SK-N-SH treated with all-trans-retinoic acid at 6 μM for 48 hours (cell line): ENCODE measurements around the gene C3orf85.

Source experiments
- ATAC-seq: fragments of 200-7000 bp; cut with Tn5 transposase; 3 replicates; pipeline ENCODE4 v1.9.1; 2020; ENCODE audit warnings: mild to moderate bottlenecking, moderate library complexity
- ARNTL ChIP-seq: fragments of 450-650 bp; formaldehyde crosslinking; IDR thresholded peaks from 2 replicates; pipeline ENCODE4 v1.5.0; 2020; ENCODE audit warnings: low read depth, mild to moderate bottlenecking, moderate library complexity, borderline replicate concordance
- BACH2 ChIP-seq: fragments of 250-450 bp; sonication (Bioruptor Pico); IDR thresholded peaks from 2 replicates; pipeline ENCODE4 v1.9.0; 2021; ENCODE audit warnings: mild to moderate bottlenecking, borderline replicate concordance
- CREB5 ChIP-seq: fragments of 250-450 bp; sonication (Bioruptor Pico); IDR thresholded peaks from 2 replicates; pipeline ENCODE4 v1.5.1; 2020; ENCODE audit warnings: low read depth, mild to moderate bottlenecking, moderate library complexity
- CSDC2 ChIP-seq: fragments of 250-450 bp; sonication (Bioruptor Pico); IDR thresholded peaks from 2 replicates; pipeline ENCODE4 v1.5.0; 2020; ENCODE audit warnings: mild to moderate bottlenecking, moderate library complexity
- CSRNP3 ChIP-seq: fragments of 250-450 bp; sonication (Bioruptor Pico); IDR thresholded peaks from 2 replicates; pipeline ENCODE4 v1.5.1; 2021; ENCODE audit warnings: mild to moderate bottlenecking, moderate library complexity
- ESRRG ChIP-seq: fragments of 250-450 bp; sonication (Bioruptor Pico); IDR thresholded peaks from 2 replicates; pipeline ENCODE4 v1.6.1; 2021; ENCODE audit warnings: mild to moderate bottlenecking
- GLIS3 ChIP-seq: fragments of 250-450 bp; sonication (Bioruptor Pico); IDR thresholded peaks from 2 replicates; pipeline ENCODE4 v1.5.0; 2020; ENCODE audit warnings: mild to moderate bottlenecking, moderate library complexity
- ISL1 ChIP-seq: fragments of 250-450 bp; sonication (Bioruptor Pico); IDR thresholded peaks from 2 replicates; pipeline ENCODE4 v2.1.2; 2022; ENCODE audit warnings: mild to moderate bottlenecking, moderate library complexity
- OSR1 ChIP-seq: fragments of 250-450 bp; sonication (Bioruptor Pico); IDR thresholded peaks from 2 replicates; pipeline ENCODE4 v1.8.0; 2022; ENCODE audit warnings: moderate library complexity, mild to moderate bottlenecking, inconsistent platforms
- PATZ1 ChIP-seq: fragments of 250-450 bp; sonication (Bioruptor Pico); IDR thresholded peaks from 2 replicates; pipeline ENCODE4 v1.8.0; 2020; ENCODE audit warnings: mild to moderate bottlenecking, moderate library complexity, borderline replicate concordance
- POU6F1 ChIP-seq: fragments of 250-450 bp; sonication (Bioruptor Pico); IDR thresholded peaks from 2 replicates; pipeline ENCODE4 v1.8.0; 2021; ENCODE audit warnings: low read depth, mild to moderate bottlenecking, moderate library complexity, borderline replicate concordance
- PPARA ChIP-seq: fragments of 250-450 bp; sonication (Bioruptor Pico); IDR thresholded peaks from 2 replicates; pipeline ENCODE4 v1.5.0; 2020; ENCODE audit warnings: mild to moderate bottlenecking, borderline replicate concordance
- RARB ChIP-seq: fragments of 250-450 bp; sonication (Bioruptor Pico); IDR thresholded peaks from 2 replicates; pipeline ENCODE4 v1.8.0; 2021; ENCODE audit warnings: mild to moderate bottlenecking, moderate library complexity
- SNAI2 ChIP-seq: fragments of 250-450 bp; sonication (Bioruptor Pico); IDR thresholded peaks from 2 replicates; pipeline ENCODE4 v1.5.0; 2020; ENCODE audit warnings: mild to moderate bottlenecking, moderate library complexity
- TCF4 ChIP-seq: fragments of 250-450 bp; sonication (Bioruptor Pico); IDR thresholded peaks from 2 replicates; pipeline ENCODE4 v1.8.0; 2021; ENCODE audit warnings: mild to moderate bottlenecking, moderate library complexity, borderline replicate concordance
- TOX ChIP-seq: fragments of 250-450 bp; sonication (Bioruptor Pico); IDR thresholded peaks from 2 replicates; pipeline ENCODE4 v1.8.0; 2021; ENCODE audit warnings: mild to moderate bottlenecking, moderate library complexity, borderline replicate concordance
- TSHZ2 ChIP-seq: fragments of 250-450 bp; sonication (Bioruptor Pico); IDR thresholded peaks from 2 replicates; pipeline ENCODE4 v1.5.0; 2020; ENCODE audit warnings: mild to moderate bottlenecking, moderate library complexity
- ZC3H10 ChIP-seq: fragments of 250-450 bp; sonication (Bioruptor Pico); IDR thresholded peaks from 2 replicates; pipeline ENCODE4 v1.5.1; 2021; ENCODE audit warnings: mild to moderate bottlenecking, moderate library complexity
- ZFP3 ChIP-seq: fragments of 250-450 bp; sonication (Bioruptor Pico); IDR thresholded peaks from 2 replicates; pipeline ENCODE4 v1.5.0; 2020; ENCODE audit warnings: mild to moderate bottlenecking, moderate library complexity
- ZFP30 ChIP-seq: fragments of 450-650 bp; formaldehyde crosslinking; IDR thresholded peaks from 2 replicates; pipeline ENCODE4 v1.5.0; 2022; ENCODE audit warnings: mild to moderate bottlenecking, moderate library complexity
- ZNF565 ChIP-seq: fragments of 450-650 bp; formaldehyde crosslinking; conservative IDR thresholded peaks from 2 replicates; pipeline ENCODE4 v1.5.0; 2020; ENCODE audit warnings: low read depth, mild to moderate bottlenecking, moderate library complexity
- ZNF70 ChIP-seq: fragments of 450-650 bp; formaldehyde crosslinking; IDR thresholded peaks from 2 replicates; pipeline ENCODE4 v1.5.0; 2020; ENCODE audit warnings: mild to moderate bottlenecking, moderate library complexity
- ZNF8 ChIP-seq: fragments of 450-650 bp; formaldehyde crosslinking; IDR thresholded peaks from 2 replicates; pipeline ENCODE4 v1.5.0; 2020; ENCODE audit warnings: mild to moderate bottlenecking, moderate library complexity

The C3orf85 gene, protein sequence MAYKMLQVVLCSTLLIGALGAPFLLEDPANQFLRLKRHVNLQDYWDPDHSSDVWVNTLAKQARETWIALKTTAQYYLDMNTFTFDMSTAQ

DNA sequence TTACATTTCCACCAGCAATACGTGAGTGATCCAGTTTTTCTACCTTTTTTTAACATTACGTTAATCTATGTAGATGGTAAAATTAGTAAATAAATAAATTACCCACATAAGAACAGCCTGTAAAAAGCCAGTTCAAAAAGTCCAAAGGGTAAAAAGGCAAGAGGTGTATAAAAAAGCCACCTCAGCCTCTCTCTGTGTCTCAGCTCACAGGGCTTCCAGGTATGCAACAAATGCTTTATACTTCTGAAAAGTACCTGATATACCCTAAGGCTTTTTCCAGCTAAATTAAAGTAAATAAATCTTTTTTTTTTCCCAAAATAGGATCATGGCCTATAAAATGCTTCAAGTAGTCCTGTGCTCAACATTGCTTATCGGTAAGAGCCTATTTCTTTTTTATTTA lies at the start of gene C3orf85:
Gene C3orf85, plus strand, starts transcription at position 197 of the 400 bp plus-strand sequence. Its CDS starts 129 bp downstream, at position 326.
- no peak for TF ChIP-seq TCF4 (CRISPR knock-in tag)
- TF ChIP-seq CSDC2 (CRISPR knock-in tag): no peak
- TF ChIP-seq ZC3H10 (CRISPR knock-in tag): no peak
- no peak for TF ChIP-seq RARB
- TF ChIP-seq ISL1: no peak
- TF ChIP-seq CSRNP3 (CRISPR knock-in tag): no peak
- TF ChIP-seq TSHZ2 (CRISPR knock-in tag): no peak
- TF ChIP-seq OSR1 (CRISPR knock-in tag): no peak
- TF ChIP-seq TOX (CRISPR knock-in tag): no peak
- TF ChIP-seq ZNF565 (CRISPR knock-in tag): no peak
- TF ChIP-seq PATZ1: no peak
- TF ChIP-seq ZNF8 (CRISPR knock-in tag): no peak
- TF ChIP-seq ZNF70 (CRISPR knock-in tag): no peak
- TF ChIP-seq ZFP3 (CRISPR knock-in tag): no peak
- no peak for TF ChIP-seq ARNTL (CRISPR knock-in tag)
- TF ChIP-seq BACH2: no peak
- no peak for TF ChIP-seq GLIS3 (CRISPR knock-in tag)
- TF ChIP-seq SNAI2 (CRISPR knock-in tag): no peak
- no peak for TF ChIP-seq PPARA (CRISPR knock-in tag)
- TF ChIP-seq, all 23 proteins: peak for 0
- no peak for ATAC-seq

GRCh38 chr3:109089265-109089664 lies 47.3 kb upstream of the C3orf85 start:
- no peak for ATAC-seq

More at GRCh38 chr3:109089265-109089664, 47.3 kb upstream of the C3orf85 start:
- TF ChIP-seq ZNF70 (CRISPR knock-in tag) (no peak), ZC3H10 (CRISPR knock-in tag) (no peak), PPARA (CRISPR knock-in tag) (no peak), CSRNP3 (CRISPR knock-in tag) (no peak), ISL1 (no peak), ARNTL (CRISPR knock-in tag) (no peak), PATZ1 (no peak), POU6F1 (CRISPR knock-in tag) (no peak), TCF4 (CRISPR knock-in tag) (no peak), ZNF565 (CRISPR knock-in tag) (no peak), ZNF8 (CRISPR knock-in tag) (no peak), CREB5 (CRISPR knock-in tag) (no peak), TOX (CRISPR knock-in tag) (no peak), RARB (no peak), GLIS3 (CRISPR knock-in tag) (no peak), ZFP30 (no peak), ESRRG (CRISPR knock-in tag) (no peak), ZFP3 (CRISPR knock-in tag) (no peak), BACH2 (no peak)
